CD4-positive, alpha-beta T cell treated with Interleukin-15 for 4 hours (primary cell): ENCODE data around the gene UCK1.

Experiments used
- DNase-seq: peaks from one replicate; pipeline ENCODE4 v3.0.0-alpha.2; 2020; ENCODE audit warnings: low spot score

UCK1 gene

GRCh38 chr9:131476777-131477345 is 54.2 kb downstream of the UCK1 start:
- no peak for DNase-seq

- DNase-seq = no peak
These were observed 54.9 kb downstream of the UCK1 start for GRCh38 chr9:131475956-131476776.

GRCh38 chr9:131475111-131475955 is 55.7 kb downstream of the UCK1 start:
- DNase-seq = no peak

GRCh38 chr9:131474711-131475110 is 56.4 kb downstream of the UCK1 start:
- DNase-seq = no peak

GRCh38 chr9:131473891-131474290 is 57.2 kb downstream of the UCK1 start:
- no peak for DNase-seq
